ENCODE data around the gene CABCOCO1. TPM values are rescaled to one million over a fixed set of nuclear protein-coding genes. Genes with fewer than 3 reads are reported as not detected.

Gene CABCOCO1
- polyA plus RNA-seq, 5 donors = 2.0 to 6.4 (median 4.6) TPM

DNA sequence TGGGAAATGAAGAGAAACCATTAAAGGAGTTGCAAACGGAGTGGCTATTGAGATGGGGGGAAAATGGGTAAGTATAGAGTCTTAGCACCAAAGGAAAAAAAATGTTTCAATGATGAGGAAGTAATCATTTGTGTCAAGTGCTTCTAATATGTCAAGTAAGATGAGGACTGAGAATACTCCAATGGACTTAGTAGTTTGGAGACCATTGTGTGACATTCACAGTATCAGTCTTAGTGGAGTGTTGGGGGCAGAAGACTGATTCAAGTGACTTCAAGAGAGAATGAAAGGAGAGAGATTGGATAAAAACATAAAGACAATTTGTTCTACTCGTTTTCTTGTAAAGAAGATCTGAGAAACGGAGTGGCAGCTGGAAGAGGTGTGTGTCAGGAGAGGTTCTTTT, 150.2 kb downstream of the CABCOCO1 start:
- no peak for DNase-seq

DNA sequence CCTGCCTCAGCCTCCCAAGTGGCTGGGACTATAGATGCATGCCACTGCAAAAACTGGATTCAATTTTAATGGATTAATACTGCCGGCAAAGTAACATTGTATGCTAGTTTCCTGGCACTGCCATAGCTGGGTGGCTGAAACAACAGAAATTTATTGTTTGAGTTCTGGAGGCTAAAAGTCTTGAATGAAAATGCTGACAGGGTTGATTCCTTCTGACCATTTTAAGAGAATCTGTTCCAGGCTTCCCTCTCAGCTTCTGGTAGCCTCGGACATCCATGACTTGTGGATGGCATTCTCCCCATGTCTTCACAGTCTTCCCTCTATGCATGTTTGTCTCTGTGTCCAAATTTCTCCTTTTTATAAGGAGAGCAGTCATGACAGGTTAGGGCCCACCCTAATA, 151.4 kb downstream of the CABCOCO1 start:
- no peak for DNase-seq

DNA sequence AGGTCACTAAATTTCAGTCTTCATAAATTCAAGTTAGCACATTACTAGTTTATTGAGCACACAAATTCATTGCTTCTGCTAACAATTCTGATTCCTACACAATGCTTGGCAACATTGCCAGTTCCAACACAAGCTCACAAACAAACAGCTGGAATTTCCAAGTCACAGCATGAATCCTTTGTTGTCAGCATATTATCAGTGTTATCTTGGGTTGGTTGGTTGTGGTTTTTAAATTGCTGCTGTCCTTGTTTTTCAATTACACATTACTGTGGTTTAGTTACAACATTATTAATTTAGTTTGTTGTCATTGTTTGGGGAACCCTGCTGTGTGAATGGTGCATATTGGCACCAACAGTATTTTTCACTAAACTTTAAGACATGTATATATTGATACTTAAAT, 152.8 kb downstream of the CABCOCO1 start:
- no peak for DNase-seq

Other genes with a start within 250 kb of the CABCOCO1 start
- gene TMEM26, start 209.5 kb upstream of the CABCOCO1 start, polyA plus RNA-seq (ENCODE audit: insufficient read depth in 1 of 5, insufficient read length in 5 of 5, low replicate concordance in 1 of 5) = 1 to 10 TPM; 4.2 to 7.4 (median 6.4) TPM
- 10 to 100 TPM; 27.9 to 49.2 (median 43.8) TPM for gene ARID5B, start 238.8 kb downstream of the CABCOCO1 start, polyA plus RNA-seq (ENCODE audit: insufficient read depth in 1 of 5, insufficient read length in 5 of 5, low replicate concordance in 1 of 5)